Measurements from ENCODE around the gene YIPF4.
A peak's percentile ranks its signal among the peaks of the same experiment; 100 is the strongest.
"Not testable (repeated sequence)": the region's sequence is repeated elsewhere in the genome, so short reads cannot be mapped to it uniquely, and the experiment has no call there.

Gene YIPF4

DNA sequence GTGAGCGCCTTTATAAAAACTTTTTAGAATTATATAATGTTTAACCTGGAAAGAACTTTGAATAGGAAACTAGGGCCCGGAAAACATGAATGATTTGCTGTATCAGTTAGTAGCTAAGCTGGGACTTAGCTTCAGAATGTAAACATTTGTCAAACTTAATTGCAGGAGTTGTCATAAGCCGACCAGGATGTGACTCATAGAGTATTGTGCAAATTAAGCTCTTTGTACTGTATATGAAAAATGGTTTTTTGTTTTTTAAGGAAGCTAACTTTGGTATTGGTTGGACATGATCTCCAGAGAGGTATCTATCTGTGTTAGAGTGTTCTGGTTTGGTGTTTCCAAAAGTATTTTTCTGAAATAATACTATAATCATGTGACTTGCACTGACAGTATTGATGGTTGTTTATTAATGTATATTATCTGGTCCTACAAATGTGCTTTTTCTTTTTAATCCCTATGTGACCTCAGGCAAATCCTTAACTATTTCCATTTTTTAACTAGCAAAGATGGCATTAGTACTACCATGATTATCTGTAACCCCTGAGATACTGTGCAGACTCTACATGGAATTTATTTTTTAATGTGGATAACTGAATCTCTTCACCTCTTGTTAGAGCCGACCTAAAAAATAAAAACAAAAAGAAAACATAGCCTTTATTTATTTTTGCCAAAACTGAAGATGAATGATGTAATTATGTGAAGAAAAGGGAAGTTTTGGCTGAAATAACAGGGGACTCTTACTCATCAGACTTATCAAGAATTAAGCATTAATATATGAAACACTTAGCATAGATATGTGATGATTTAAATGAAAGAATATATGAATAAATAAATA is 11.7 kb downstream of the YIPF4 start:
- no peak for DNase-seq (ENCODE audit: low spot score)

DNA sequence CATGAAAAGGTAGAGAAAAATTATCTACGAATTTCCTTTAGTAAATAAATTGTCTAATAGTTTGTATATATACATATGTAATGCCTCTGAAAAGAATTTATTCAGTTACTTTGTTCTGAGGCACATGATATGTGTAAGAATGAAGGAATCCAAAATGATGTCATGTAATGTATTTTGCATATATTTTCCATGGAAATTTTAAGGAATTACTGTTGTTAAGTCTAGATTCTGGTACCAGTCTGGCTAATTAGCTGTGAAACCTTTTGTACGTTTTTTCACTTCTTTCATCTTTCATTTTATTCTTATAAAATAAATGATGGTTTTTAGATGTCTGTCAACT is 12.3 kb downstream of the YIPF4 start:
- DNase-seq (ENCODE audit: low spot score): no peak

DNA sequence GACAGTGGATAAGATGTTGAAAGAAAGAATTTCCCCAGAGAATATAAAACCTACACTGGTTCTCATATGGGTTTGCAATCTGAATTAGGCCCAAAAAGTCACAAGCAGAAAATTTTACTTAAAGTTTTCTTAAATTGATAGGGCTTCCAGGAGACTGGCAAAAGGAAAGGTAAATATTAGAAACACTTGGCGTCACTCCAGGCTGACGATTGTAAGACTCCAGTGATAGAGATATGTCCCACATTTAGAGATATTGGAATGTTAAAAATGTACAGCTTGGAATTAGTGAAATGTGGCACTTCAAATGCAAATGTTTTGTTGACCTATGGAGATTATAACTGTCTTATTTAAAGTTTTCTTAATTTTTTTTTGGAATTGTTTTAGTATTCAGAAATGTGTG is 14.0 kb downstream of the YIPF4 start:
- no peak for DNase-seq (ENCODE audit: low spot score)

DNA sequence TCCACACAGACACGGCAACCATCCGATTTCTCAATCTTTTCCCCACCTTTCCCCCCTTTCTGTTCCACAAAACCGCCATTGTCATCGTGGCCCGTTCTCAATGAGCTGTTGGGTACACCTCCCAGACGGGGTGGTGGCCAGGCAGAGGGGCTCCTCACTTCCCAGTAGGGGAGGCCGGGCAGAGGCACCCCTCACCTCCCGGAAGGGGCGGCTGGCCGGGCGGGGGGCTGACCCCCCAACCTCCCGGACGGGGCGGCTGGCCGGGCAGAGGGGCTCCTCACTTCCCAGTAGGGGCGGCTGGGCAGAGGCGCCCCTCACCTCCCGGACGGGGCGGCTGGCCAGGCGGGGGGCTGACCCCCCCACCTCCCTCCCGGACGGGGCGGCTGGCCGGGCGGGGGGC is 15.8 kb downstream of the YIPF4 start:
- not testable (repeated sequence) for DNase-seq (ENCODE audit: low spot score)

DNA sequence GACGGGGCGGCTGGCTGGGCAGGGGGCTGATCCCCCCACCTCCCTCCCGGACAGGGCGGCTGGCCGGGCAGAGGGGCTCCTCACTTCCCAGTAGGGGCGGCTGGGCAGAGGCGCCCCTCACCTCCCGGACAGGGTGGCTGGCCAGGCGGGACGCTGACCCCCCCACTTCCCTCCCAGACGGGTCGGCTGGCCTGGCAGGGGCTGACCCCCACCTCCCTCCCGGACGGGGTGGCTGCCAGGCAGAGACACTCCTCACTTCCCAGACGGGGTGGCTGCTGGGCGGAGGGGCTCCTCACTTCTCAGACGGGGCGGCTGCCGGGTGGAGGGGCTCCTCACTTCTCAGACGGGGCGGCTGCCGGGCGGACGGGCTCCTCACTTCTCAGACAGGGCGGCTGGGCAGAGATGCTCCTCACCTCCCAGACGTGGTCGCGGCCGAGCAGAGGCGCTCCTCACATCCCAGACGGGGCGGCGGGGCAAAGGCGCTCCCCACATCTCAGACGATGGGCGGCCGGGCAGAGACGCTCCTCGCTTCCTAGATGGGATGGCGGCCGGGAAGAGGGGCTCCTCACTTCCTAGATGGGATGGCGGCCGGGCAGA is 16.4 kb downstream of the YIPF4 start:
- not testable (repeated sequence) for DNase-seq (ENCODE audit: low spot score)

DNA sequence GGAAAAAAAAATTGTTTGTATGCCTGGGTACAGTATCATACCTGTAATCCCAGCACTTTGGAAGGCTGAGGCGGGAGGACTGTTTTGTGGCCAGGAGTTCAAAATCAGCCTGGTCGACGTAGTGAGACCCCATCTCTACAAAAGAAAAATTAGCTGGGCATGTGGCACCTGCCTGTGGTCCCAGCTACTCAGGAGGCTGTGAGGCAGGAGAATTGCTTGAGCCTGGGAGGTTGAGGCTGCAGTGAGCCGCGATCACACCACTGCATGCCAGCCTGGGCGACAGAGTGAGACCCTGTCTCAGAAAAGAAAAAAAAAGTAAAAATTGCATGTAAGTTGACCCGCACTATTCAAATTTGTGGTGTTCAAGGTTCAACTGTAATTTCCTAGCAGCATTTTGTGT is 32.9 kb downstream of the YIPF4 start:
- DNase-seq (ENCODE audit: low spot score): no peak

DNA sequence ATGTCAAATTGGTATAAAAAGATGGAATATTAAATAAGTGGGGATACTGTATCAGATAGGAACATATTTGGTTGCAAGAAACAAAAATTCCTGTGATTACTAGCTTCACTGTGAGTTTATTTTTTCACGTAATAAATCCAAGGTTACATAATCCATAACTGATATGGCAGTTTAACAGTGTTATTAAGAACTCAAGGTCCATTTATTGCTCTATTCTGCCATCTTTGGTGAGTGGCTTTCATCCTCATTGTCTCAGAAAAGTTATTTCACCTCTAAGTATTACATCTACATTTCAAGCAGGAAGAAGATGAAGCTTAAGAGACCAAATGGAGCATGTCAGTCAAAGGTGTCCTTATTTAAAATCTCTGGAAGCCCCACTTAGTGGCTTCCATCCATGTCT is 37.2 kb downstream of the YIPF4 start:
- DNase-seq (ENCODE audit: low spot score): no peak

DNA sequence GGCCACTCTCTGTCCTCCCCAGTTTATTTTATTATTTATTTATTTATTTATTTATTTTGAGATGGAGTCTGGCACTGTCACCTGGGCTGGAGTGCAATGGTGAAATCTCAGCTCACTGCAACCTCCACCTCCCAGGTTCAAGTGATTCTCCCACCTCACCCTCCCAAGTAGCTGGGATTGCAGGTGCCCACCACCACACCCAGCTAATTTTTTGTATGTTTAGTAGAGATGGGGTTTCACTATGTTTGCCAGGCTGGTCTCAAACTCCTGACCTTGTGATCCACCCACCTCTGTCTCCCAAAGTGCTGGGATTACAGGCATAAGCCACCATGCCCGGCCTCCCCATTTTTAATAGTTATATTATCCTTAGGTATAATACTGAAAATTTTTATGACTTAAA is 51.0 kb downstream of the YIPF4 start:
- not testable (repeated sequence) for DNase-seq (ENCODE audit: low spot score)

DNA sequence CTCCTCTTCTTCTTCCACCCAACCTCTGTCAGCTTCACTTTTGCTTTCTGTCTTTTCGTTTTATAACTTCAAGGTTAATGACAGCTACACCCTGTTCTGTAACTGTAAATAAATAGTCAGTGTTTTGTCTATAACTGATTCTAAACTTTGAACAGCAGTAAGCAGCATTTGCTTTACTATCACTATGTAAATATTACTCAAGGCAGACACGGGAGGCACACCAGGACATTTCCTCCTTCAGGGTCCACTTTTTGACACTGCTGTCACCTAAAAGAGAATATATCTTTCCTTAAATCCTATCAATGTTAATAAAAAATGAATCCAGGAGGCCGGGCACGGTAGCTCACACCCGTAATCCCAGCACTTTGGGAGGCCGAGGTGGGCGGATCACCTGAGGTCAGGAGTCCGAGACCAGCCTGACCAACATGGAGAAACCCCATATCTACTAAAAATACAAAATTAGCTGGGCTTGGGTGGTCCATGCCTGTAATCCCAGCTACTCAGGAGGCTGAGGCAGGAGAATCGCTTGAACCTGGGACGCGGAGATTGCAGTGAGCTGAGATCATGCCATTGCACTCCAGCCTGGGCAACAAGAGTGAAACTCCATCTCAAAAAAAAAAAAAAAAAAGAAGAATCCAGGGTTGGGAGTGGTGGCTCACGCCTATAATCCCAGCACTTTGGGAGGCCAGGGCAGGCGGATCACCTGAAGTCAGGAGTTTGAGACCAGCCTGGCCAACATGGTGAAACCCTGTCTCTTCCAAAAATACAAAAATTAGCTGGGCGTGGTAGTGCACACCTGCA is 51.7 kb downstream of the YIPF4 start:
- DNase-seq (ENCODE audit: low spot score): not testable (repeated sequence)

DNA sequence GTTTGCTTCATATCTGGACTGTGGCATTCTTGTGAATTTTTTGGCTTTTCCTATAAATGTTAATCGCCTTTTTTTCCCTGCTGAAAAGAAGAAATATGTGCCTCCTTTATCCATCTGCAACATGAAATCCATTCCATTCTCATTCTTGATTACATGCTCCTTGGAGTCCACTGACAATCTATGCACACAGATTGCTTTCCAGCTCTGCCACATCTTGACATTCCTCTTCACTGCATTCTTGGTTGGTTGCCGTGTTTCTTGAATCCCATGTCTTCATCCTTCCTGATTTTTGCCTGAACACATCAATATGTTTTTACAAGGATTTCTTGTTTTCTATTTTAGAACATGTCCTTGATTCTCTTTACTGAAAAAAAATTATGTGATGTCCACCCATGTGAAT is 52.4 kb downstream of the YIPF4 start:
- no peak for DNase-seq (ENCODE audit: low spot score)

DNA sequence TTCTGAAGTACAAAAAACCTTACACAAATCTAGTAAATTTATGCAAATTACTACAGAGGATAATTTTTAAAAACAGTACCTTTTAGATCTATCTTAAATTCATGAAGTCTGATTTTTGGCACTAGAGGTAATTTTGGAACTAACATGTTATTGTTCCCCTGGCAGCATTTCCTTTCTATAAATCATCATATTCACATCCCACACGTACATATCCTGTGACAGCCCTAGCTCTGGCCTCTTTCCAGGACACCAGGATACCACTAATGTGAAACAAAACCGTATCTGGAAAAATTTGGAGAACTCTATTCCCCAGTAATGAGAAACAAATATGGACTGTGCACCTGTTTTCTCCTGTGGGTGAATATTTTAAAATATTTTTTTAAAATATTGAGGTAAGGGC is 65.1 kb downstream of the YIPF4 start:
- DNase-seq (ENCODE audit: low spot score): no peak

DNA sequence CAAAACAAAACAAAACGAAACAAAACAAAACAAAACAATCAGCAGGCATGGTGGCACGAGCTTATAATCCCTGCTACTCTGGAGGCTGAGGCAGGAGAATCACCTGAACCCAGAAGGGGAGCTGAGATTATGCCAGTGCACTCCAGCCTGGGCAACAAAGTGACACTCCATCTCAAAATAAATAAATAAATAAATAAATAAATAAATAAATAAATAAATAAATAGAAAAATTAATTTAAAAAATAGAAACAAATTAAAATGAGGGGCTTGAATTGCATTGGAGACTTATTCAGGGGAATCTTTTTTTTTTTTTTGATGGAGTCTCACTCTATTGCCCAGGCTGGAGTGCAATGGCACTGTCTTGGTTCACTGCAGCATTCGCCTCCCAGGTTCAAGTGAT is 73.1 kb downstream of the YIPF4 start:
- DNase-seq (ENCODE audit: low spot score): not testable (repeated sequence)

DNA sequence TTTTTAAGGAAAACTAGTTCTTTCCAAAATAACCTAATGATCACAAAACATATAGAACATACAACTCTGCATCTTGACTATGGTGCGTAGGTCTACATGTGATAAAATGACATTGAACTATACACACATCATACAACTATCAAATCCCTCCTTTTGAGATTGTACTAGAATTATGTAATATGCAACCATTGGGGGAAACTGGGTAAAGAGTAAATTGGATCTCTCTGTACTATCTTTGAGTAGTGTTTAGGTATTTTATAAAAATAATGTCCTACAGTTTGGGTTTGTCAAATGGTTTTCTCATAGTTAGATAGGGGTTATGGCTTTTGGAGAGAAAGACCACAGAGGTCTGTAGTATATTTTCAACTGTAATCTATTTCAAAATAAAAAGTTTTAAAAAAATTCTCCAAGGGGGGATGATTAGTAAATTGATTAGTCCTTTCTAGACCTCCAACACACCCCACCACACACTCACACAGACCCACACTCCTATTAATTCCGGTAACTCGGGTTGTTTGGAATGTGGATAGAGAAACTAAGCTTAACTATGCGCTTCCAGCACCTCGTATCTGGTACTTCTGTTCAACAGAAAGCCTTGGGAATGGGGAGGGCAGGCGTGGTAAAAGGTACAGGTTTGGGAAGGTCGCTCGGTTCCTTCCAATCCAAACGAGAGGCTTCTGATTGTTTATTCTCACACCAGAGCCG is 78.4 kb downstream of the YIPF4 start:
- no peak for DNase-seq (ENCODE audit: low spot score)

DNA sequence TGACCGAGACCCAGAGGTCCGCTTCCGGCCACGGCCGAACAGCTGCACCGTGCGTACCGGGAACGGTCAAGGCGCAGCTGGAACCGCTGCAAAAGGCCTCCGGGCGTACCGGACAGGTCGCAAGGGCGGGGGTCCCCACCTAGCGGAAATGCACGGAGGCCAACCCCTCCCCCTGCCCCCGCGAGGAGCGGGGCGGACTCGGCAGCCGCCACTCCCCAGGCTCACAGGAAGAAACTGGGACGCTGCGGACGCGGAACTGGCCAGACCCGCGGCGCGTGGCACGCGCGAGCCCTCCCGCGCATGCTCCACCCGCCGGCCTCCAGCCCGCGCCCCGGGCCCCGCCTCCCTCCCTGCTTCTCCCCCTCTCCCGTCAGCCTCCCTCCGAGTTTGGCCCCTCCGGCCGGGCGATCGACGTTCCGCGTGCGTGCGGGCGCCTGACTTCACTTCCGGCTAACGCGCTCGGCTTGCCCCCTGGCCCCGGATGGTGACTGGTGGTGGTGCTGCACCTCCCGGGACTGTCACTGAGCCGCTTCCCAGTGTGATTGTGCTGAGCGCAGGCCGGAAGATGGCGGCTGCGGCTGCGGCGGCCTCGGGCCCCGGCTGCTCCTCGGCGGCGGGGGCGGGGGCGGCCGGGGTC is 79.1 kb downstream of the YIPF4 start, which contains the start of gene BIRC6:
Gene BIRC6 (plus strand): TSS at position 343 of the 637 bp plus-strand sequence. CDS start 139 bp downstream, at position 482.
- peak; percentile 98 for DNase-seq (ENCODE audit: low spot score)

DNA sequence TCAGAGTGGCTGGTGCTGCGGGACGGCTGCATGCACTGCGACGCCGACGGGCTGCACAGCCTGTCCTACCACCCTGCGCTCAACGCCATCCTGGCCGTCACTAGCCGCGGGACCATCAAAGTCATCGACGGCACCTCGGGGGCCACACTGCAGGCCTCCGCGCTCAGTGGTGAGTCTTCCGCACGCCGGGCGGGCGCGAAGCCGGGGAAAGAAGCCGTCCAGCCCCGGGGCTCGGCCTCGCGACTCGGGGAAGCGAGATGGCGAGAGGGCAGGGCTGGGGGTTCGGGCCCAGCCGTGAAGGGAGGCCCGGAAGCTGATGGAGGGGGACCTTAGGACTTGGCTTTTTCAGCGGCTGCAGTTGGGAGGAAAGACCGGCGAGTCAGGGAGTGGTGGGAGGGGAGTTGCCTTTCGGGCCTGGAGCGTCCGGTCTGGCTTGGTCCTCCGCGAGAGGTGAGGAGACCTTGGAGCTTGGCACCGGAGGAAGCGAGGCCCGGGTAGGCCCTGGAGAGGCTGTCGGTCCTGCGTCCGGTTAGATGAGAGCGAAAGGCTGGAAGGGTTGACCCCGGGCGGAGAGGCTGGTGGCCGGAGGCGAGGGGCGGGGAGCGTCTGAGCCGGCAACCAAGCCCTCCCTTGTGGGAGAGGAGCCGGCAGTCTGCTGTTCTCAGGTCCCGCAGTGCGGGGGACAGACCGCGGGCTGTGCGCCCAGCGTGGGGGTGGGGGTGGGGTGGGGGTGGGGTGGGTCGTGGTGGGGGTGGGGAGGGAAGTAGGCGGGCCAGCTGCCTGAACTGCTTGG is 79.8 kb downstream of the YIPF4 start:
- DNase-seq (ENCODE audit: low spot score): peak; percentile 46

DNA sequence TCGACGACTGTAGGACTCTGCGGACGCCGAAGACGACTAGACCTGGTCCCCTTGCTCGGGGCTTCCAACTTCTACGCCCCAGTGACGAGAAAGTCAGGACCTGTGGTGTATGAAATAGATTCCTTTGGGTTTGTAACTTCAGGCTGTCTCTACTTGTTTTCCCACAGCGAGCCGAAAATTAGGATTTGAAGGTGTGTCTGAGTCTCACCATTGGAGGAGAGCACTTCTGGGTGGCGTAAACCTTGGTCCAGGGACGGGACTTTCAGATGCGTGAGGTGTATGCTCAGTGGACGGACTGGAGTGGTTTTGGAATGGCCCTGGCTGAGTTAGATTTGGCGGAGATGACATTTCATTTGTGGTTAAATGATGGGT is 80.4 kb downstream of the YIPF4 start:
- DNase-seq (ENCODE audit: low spot score): no peak

DNA sequence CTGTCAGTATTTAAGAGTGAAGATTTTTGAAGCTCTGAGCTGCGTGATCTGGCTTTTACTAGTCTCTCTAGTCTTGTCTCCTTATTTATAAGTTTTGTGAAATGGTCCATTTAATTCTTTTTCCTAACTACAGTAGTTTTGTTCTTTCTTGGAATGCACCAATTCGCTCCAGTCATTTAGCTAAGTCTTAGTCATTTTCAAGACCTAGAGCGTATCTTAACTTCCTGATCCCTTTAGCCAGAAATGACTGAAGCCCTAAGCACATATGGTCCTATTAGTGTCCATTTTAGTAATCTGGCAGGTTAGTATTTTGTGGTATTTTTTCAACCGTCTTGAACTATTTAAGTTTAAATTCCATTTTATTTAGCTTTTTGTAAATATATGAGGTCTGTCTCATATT is 82.7 kb downstream of the YIPF4 start:
- no peak for DNase-seq (ENCODE audit: low spot score)

DNA sequence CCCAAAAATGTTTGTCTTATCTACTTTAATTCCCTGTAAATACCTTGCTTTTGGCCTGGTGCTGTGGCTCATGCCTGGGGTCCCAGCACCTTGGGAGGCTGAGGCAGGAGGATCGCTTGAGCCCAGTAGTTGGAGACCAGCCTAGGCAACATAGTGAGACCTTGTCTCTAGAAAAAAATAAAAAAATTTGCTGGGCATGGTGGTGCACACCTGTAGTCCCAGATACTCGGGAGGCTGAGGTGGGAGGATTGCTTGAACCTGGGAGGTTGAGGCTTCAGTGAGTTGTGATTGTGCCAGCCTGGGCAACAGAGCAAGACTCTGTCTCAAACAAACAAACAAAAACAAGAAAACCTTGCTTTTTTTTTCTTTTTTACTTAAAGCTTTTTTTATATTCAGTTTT is 85.3 kb downstream of the YIPF4 start:
- DNase-seq (ENCODE audit: low spot score): not testable (repeated sequence)

DNA sequence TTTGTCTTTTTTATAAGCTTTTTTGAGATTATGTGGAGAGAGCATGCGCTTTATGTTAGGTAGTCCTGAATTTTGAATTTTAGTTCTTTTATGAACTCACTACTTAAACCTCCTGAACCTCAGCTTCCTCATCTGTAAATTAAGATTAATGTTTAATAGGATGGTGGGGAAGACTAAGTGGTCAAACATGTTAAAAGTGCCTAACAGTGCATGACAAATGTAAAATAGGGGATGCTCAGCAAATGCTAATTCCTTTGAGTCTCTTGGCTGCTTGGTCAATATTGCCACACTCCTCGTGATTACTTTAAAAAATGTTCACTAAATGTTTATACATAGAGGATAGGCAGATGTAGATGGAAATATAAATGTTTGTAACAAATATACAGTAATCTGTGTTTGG is 85.9 kb downstream of the YIPF4 start:
- no peak for DNase-seq (ENCODE audit: low spot score)

DNA sequence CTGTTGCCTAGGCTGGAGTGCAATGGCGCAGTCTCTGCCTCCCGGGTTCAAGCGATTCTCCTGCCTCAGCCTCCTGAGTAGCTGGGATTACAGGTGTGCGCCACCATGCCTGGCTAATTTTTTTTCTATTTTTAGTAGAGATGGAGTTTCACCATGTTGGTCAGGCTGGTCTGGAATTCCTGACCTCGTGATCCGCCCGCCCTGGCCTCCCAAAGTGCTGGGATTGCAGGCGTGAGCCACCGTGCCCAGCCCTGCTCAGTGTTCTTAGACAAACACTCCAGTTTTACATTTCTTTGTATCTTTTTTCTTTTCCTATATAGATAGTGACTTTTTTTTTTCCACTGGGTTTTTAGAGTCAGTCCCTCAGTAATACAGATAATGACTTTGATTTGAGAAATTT is 86.6 kb downstream of the YIPF4 start:
- DNase-seq (ENCODE audit: low spot score): not testable (repeated sequence)

DNA sequence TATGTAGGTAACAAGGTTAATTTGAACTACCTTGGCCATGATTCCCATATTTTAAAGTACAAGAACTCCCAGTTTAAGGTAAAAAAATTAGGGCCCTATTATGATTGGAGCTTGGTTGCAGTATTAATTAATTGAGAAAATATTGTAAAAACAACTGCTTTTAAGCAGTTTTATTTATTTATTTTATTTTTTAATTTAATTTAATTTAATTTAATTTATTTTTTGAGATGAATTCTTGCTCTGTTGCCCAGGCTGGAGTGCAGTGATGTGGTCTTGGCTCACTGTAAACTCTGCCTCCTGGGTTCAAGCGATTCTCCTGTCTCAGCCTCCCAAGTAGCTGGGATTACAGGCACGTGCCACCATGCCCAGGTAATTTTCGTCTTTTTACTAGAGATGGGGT is 88.0 kb downstream of the YIPF4 start:
- not testable (repeated sequence) for DNase-seq (ENCODE audit: low spot score)
